GM19395 (cell line): ENCODE data around the gene TMEM53.
A peak's percentile ranks its signal among the peaks of the same experiment; 100 is the strongest.

ENCODE experiments used
- ATAC-seq: cut with Tn5 transposase; IDR thresholded peaks from one replicate; pipeline ENCODE4 v1.9.1; 2021; ENCODE audit warnings: mild to moderate bottlenecking, moderate library complexity; ENCODE audit not compliant: unreplicated experiment

TMEM53 gene

DNA sequence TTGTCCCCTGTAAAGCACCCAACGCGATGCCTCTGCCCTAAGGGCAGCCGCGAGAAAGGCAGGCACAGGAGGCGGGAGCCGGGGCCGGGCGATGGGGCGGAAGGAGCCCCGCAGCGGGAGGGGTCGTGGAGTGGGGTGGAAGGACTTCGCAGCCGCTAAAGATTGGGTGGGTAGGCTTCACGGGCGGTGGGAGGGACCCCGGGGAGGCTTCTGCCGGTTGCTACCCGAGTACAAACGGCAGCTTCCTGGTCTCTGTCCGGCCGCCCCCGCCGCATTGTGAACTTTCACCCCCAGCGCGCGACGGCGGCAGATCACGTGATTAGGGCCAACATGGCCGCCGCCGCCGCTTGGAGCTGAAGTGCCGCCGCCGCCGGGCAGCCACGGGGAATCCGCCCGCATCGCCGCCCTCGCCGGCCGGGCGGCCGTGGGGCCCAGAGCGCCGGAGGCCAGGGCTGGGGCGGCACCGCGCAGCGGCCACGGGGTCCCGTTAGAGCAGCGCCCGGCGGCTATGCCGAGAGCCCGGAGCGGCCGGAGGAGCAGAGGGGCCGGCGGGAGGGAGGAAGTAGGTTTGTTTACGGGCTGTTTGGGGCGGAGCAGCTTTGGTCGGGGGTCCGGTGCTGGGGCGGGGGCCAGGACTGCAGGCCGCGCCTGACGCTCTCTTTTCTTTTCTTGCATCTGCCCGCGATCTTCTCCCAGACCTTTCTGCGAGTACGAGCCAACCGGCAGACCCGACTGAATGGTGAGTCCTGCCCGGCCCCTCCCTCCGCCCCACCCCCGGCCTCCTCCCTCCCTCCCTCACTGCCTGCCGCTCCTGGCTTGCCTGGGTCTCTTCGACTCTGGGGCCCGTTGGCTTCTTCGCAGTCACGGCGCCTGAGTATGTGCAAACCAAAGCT, 42.4 kb downstream of the TMEM53 start:
- peak; percentile 69 for ATAC-seq

DNA sequence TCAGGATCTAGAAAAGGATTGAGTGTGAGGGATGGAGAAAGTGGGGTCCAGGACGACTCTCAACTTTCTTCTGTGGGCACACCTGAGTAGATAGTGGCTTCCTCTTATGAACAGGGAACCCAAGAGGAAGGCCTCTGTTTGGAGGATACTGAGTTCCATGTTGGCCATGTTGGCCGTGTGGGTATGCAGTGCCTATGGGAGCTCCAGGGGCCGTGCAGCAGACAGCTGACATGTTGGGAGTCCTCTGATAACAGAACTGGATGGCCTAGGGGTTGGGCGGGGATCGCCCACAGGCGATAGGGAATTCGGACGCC, 43.0 kb downstream of the TMEM53 start:
- ATAC-seq, result peak; percentile 28

DNA sequence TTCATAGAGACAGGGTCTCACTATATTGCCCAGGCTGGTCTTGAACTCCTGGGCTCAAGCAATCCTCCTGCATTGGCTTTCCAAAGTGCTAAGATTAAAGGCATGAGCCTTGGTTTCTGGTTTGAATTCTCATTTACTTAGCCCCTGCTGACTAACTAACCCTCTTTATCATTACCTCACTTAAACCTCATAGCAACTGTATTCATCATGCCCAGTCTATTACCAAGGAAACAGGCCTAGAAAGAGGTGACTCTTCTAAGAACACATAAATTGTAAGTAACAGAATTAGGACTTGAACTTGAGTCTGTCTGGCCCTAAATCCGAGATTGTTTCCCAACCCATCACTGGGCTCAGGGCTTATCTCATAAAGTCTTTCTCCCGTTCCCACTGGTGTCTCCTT, 44.2 kb downstream of the TMEM53 start:
- ATAC-seq, result no peak

DNA sequence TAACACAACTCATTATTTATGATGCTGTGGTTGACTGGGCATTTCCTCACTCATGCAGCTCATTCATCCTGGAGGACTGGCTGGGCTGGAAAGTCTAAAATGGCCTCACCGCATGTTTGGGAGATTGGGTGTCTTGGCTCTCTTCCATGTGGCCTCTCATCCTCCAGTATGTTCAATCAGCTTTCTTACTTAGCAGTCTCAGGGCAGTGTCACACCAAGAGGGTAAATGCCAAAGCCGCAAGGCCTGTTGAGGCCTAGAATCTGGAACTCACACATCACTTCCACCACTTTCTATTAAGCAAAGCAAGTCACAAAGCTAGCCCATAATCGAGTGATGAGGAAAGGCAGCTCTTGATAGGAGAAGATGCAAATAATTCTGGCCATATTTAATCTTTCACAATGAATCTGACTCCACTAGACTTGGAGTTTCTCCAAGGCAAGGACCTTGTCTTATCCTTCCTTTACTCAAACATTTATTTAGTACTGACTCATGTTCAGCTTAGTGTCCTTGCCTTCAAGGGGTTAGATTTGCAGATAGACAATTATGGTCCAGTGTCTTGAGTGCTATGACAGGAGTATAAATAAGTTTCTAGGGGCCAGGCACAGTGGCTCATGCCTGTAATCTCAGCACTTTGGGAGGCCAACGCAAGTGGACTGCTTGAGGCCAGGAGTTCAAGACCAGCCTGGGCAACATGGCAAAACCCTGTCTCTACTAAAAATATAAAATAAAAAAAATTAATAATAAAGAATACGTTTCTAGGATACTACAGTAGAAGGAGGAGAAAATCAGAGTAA, 45.1 kb downstream of the TMEM53 start:
- no peak for ATAC-seq

DNA sequence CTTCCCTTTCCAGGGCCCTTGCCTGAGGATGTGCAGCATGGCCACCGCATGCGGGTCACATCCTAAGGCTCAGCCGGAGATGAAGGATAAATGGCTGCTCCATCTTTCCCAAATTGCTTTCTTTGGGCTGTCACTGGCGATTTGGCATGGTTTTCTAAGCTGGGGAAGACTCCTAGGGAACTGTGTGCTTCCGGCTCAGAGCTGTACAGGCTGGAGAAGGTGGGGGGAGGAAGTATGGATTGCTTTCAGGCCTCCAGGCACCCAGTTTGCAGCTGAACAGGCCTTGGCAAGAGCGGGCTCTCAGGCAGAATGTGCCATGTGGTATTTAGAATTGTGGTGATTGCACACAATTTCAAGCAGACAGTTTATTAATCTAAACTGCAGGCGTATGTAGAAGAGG, 48.9 kb downstream of the TMEM53 start:
- no peak for ATAC-seq

DNA sequence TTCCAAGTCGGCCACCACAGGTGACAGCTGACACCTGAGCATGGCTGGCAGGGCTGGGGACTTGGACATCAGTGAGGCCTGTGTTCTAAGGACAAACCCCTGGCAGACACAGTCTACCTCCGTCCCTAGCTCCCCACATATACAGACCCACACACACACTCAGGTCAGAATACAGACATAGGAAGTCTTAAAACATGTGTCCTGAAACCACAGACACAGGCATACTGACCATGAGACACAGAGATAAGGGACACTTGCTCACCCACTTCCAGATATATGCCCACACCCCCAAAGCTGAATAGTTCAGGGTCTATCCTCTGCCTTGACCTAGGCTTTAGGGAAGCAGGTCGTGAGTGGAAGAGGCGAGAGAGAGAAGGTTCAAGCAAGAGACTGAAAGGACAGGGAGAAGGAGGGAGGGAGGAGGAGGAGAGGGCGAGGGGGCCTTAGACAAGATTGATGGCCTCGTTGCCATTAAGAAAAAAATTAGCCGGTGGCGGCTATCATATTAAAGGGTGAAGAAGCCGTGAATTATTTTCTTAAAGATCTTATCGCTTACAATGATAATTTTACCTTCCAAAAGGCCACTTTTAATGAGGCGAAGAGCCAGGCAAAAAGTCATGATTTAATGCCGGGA, 49.9 kb downstream of the TMEM53 start:
- ATAC-seq, result no peak

DNA sequence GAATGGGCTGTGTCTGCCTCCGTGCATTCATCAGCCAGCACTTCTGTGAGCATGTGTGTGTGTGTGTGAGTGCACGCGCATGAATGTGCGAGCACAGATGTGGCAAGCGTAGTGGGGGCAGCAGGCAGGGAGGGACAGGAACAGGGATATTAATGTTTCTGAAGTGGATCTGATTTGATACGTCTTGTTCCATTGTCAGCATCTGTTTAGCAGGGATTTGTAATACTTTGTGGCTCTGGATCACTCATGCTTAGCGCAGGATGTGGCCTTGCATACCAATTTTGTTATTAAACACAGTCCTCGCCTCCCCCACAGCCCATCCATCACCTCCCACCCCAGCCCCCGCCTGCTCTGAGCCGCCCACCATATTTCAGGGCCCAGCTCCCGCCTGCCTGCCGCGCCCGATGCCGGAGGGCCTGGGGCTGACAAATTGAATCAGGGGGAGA, 52.4 kb downstream of the TMEM53 start:
- ATAC-seq, result no peak

DNA sequence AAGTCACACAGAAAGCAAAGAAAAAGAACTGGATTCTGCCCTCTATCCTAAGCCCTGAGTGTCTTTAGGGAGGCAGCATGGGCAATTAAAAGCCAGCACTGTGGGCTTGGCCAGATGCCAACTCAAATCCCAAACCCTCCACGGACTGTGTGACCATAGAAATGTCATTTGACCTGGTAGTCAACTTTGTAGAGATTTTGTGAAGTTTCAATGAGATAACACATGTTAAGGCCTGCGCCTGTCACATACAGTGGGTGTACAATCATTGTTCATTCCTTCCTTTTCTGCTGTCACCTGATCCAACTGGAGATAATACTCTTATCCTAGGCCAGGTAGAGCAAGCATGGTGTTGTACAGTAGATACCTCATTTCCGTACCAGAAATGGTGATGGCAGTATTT, 54.2 kb downstream of the TMEM53 start:
- no peak for ATAC-seq

DNA sequence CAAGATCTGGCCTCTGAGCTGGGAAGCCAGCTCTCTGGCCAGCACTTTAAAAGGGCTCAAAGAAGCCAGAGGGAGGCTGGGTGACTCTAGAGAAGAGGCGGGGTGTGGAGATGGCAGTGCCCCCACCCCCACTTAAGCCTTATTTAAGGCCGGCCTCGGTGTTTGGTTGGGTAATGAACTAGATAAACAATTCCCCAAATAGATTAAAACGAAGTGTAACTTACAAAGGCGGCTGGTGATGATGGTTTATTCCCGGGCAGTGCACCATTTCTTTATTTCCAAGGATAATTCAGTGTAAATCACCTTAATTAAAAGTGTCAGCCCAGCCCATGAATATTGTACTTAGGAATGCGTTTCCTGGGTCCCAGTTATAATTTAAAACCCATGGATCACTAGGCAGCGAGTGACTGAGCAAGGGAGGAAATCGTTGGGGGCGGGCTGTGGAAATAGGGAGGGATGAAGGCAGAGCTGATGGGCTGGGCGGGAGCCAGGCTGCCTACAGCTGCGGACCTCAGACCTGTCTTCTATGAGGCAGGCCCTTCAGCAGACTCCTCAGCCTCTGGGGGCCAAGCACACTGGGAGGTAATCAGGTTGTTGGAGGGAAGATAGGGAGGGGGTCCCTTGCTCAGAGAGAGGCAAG, 54.9 kb downstream of the TMEM53 start:
- no peak for ATAC-seq

DNA sequence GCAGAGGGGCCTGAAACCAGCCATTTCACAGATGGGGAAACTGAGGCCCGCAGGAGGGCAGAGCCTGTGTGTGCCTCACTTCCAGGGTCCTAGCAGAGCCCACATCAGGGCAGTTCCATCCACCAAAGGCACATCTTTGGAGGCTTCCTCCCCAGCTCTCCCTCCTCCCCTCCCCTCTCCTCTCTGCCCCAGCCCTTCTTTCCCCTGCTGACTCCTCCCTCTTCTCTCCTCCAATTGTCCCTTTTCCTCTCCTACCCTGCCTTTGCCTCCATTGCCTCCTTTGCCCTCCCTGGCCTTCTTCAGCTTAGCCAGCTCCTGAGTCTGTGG, 56.6 kb downstream of the TMEM53 start:
- ATAC-seq, result no peak

DNA sequence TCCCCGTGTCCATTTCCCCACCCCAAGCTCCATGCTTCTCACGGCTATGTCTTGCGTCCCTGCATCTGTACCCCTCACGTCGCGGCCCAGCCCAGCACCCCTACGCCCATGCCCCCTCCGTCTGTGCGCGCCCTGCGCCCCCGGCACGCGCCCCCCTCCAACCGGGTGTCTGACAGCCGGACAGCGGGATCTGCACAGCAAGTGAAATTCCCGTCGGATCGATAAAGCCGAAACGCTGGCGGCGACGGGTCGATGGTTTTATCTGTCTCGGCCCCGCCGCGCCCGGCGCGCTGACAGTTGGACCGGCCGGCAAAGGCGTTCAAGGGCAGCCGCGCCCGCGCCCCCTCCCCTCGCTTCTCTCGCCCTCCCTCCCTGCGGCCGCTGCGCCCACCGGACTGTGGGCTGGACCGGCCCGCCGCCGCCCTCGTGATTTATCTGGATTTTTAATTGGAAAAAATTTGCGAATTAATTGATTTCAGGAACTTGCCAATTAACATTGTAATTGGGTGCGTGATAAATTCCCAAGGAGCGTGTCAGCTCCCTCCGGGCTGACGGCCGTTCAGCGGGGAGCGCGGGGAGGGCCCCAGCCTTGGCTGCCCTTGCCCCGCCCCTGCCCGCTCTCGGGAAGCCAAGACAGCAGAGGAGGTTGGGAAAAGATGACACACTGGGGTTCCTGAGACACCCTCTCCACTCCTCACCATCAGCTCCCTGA, 57.1 kb downstream of the TMEM53 start:
- ATAC-seq, result no peak

DNA sequence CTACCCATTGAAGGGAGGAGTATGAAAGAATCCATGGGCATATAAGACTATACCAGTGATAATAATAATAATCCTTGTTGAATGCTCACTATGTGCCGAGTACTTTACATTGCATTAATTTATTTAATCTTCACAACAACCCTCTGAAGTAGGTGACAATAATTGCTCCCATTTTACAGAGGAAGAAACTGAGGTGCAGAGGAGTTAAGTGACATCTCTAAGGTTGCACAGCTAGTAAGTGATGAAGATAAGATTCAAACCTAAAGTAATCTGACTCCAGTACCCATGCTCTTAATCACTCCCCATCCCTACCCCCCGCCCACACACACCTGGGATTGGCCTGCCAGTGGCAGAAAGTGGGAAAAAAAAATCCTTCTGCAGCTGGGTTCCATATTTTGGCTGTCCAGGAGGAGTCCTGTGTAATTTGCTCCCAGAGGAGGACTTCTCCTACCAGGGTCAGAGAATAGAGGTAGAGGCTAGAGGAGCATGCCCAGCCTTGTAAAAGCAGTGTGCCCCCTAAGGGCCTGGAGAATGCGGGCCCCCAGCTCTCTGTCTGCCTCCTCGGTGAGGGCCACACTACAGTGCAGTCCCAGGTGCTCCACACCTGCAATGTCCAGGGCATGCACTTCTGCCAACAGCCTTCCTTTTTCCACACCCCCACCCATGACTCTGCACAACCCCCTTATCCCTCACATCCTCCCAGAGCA, 57.8 kb downstream of the TMEM53 start:
- no peak for ATAC-seq

DNA sequence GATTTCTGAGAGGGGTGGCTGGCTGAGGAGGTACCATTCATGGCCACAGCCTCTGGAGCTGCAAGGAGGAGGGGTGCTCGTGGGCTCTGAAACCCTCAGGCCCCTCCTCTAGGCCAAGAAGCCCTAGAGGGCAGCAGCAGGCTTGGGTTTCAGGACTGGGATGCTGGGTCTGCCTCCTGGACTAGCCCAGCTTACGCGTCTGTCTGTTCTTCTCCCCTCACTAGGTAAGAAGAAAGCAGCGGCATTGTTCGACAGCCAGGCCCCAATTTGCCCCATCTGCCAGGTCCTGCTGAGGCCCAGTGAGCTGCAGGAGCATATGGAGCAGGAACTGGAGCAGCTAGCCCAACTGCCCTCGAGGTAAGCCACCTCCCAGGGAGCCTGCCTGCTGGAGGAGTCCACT, 60.3 kb downstream of the TMEM53 start:
- no peak for ATAC-seq

DNA sequence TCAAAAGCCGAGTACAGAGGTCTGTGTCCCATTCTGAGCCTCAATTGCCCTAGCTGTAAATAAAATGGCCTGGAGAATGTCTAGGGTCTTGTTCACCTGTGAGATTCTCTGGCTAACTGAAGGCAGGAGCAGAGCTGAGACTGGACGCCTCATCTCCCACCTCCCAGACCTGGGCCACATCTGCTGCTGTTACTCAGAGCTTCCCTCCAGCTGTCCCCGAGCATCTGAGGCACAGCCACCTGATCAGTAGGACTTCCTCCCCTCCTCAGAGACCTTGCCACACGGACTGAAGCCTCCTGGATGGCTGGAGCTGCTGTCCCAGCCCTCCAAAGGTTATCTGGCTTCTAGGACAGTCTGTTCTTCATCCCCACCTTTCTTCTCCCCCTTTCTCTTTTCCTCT, 62.4 kb downstream of the TMEM53 start:
- no peak for ATAC-seq

DNA sequence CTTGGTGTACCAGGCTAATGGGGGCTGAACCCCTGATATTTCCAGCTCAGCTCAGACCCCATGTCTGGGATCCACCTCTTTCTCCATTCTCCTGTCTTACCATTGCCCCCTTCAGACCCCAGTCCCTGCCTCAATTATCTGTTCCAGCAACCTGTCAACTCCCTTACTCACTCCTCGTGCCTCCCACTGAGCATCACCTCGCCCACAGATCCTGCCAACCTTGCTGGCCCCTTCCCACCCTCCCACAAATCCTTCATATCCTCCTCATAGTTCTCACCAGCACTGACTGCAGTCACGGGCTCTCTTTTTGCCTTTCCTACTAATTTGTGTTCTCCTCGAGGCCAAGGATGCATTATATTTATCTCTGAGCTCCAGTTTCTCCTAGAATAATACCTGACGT, 62.9 kb downstream of the TMEM53 start:
- no peak for ATAC-seq

DNA sequence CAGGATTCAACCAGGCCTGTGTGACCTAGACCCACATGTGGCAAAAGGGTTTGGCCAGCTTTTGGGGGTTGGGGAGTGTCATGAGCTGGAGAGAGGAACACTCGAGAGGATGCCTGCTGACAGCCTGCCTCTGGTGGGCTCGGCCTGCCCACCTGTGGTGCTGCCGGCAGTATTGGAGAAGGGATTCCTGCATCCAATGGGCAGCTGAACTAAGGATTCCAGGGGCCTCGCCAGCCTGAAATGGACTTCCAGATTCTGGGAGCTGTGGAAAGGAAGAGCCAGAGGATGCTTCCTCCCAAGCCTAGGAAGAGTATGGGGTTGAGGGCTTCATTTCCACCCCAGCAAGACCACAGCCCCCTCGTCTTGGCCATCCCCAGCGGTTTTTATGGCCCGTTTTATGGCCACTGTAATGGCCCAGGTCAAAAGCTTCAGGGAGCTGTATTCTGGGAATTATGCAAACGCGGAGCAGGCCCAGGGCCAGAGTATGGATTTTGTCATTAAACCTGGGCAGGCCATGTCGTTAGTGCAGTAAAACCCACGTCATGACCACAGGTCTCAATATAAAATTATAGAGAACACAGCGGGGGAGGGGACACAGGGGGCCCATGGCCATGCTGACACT, 63.6 kb downstream of the TMEM53 start:
- ATAC-seq, result no peak

DNA sequence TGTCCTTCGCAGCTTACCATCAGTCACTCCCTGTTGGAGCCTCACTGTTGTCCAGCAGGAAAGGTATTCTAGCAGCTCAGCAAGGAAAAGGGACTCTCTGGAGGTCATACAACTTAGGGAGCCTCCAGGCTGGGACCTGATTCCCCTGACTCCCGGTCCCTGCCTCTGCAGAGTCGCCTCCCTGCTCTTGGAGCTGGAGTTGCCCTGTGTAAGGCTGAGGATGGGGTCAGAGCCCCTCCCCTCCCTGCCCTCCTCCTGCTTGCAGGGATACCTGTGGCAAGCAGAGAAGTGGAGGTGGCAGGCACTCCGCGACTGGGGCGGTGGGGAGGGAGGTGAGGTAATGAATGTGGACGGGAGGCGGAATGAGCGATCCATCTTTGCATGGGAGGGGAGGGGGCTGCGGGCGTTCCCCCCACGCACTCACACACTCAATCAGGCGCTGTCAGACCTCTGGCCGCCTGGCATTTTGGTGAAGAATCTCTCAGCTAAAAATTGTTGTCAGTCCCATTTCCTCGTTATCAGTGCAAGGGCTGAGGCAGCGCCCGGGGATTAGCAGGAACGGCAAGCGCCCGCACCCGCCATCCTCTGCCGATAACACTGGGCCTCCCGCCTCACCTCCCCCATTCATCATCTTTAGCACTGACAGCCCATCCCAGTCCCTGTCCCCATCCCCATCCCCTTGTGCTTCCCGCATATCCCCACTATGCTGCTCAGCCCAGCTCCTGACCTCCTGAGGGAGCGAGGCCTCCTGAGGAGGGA, 64.3 kb downstream of the TMEM53 start:
- no peak for ATAC-seq

DNA sequence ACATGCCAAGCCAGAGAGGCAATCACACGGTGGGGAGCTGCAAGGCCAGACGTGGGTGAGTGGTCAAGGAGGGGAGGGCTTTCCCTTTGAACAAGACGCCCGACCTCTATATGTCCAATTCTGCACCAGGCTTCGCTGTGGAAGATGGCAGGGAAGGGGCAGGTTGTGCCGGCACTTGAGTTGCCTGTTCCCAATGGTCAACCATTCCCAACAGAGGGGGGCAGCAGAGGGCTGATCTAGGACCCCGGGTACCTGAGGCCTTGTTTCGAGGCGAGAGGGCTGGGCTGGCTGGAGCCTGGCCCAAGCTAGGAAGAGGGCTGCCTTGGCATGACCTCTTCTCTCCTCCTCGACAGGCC, 64.9 kb downstream of the TMEM53 start:
- ATAC-seq, result no peak

DNA sequence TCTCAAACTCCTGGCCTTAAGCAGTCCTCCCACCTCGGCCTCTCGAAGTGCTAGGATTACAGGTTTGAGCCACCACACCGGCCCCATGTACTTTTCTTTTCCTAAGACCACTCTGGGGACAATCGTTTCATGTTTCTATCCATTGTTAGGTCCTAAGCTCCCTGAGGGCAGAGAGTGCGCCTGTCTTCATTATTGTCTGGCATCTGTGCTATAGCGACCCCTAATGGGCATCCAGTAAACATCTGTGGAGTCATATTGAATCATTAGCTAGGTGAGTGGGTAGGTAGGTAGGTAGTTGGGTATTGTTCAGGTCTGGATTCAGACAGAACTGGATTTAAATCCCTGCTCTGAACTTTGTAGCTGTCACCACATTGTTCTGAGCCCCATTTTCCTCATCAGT, 66.1 kb downstream of the TMEM53 start:
- ATAC-seq, result no peak
